Type B pancreatic cell (in vitro differentiated cells): ENCODE results near the gene CERKL. TPM values are rescaled to one million over a fixed set of nuclear protein-coding genes. Genes with fewer than 3 reads are reported as not detected.

ENCODE experiments used
- DNase-seq: peaks from one replicate; pipeline ENCODE4 v3.0.0; 2021; ENCODE audit warnings: mixed read lengths; ENCODE audit not compliant: unreplicated experiment; ENCODE audit errors: extremely low spot score
- H3K27ac Mint-ChIP-seq: 2 replicates; pipeline ENCODE4 v1.8.0; 2021; ENCODE audit warnings: mild to moderate bottlenecking, mixed read lengths
- H3K27me3 Mint-ChIP-seq: 2 replicates; pipeline ENCODE4 v1.8.0; 2021; ENCODE audit warnings: mixed read lengths
- H3K36me3 Mint-ChIP-seq: 2 replicates; pipeline ENCODE4 v1.8.0; 2021; ENCODE audit warnings: mixed read lengths
- H3K4me1 Mint-ChIP-seq: one replicate; pipeline ENCODE4 v1.8.0; 2021; ENCODE audit warnings: mixed read lengths; ENCODE audit not compliant: unreplicated experiment
- H3K4me3 Mint-ChIP-seq: 2 replicates; pipeline ENCODE4 v1.8.0; 2021; ENCODE audit warnings: mild to moderate bottlenecking, mixed read lengths
- H3K9me3 Mint-ChIP-seq: 2 replicates; pipeline ENCODE4 v1.8.0; 2021; ENCODE audit warnings: mixed read lengths
- CTCF ChIP-seq: fragments of 200-600 bp; sonication (generic); conservative IDR thresholded peaks from 2 replicates; pipeline ENCODE4 v1.5.0; 2021; ENCODE audit warnings: antibody characterized with exemption, mild to moderate bottlenecking
- total RNA-seq: library from RNA; stranded (reverse); gene quantifications from 2 replicates; pipeline ENCODE4 v1.2.1, GENCODE V29; 2021; ENCODE audit warnings: low replicate concordance

CERKL gene
- total RNA-seq, 1 donor from 2014 or later = 2.9 TPM

GRCh38 chr2:181589779-181590178 is 67.1 kb downstream of the CERKL start:
- H3K27me3 Mint-ChIP-seq = peaks cover 6% of the 10 kb centered on the region
- TF ChIP-seq CTCF = no peak
- no peak overlapping the region for H3K27ac Mint-ChIP-seq
- H3K4me3 Mint-ChIP-seq = no peak overlapping the region
- peaks cover 12% of the 10 kb centered on the region for H3K4me1 Mint-ChIP-seq
- DNase-seq = no peak
- H3K36me3 Mint-ChIP-seq = no peaks in the 10 kb centered on the region
- H3K9me3 Mint-ChIP-seq = no peaks in the 10 kb centered on the region

- peaks cover 6% of the 10 kb centered on the region for H3K27me3 Mint-ChIP-seq
- H3K36me3 Mint-ChIP-seq = no peaks in the 10 kb centered on the region
- H3K9me3 Mint-ChIP-seq = no peaks in the 10 kb centered on the region
- DNase-seq = no peak
- H3K4me3 Mint-ChIP-seq = no peak overlapping the region
- no peak overlapping the region for H3K27ac Mint-ChIP-seq
- peaks cover 12% of the 10 kb centered on the region for H3K4me1 Mint-ChIP-seq
- no peak for TF ChIP-seq CTCF
Observed at GRCh38 chr2:181588546-181588945, 68.4 kb downstream of the CERKL start.

GRCh38 chr2:181586569-181587081 is 70.3 kb downstream of the CERKL start:
- no peak for TF ChIP-seq CTCF
- Mint-ChIP-seq H3K36me3 (no peaks in the 10 kb centered on the region), H3K4me3 (peak overlapping the region; percentile 56), H3K9me3 (no peaks in the 10 kb centered on the region), H3K27ac (peak overlapping the region; percentile 15), H3K4me1 (peaks cover 12% of the 10 kb centered on the region), H3K27me3 (peaks cover 6% of the 10 kb centered on the region)
- DNase-seq = no peak

GRCh38 chr2:181585732-181586131 is 71.2 kb downstream of the CERKL start:
- no peak for DNase-seq
- Mint-ChIP-seq H3K27ac (no peak overlapping the region), H3K4me3 (no peak overlapping the region), H3K36me3 (no peaks in the 10 kb centered on the region), H3K9me3 (no peaks in the 10 kb centered on the region), H3K27me3 (peaks cover 6% of the 10 kb centered on the region), H3K4me1 (peaks cover 12% of the 10 kb centered on the region)
- TF ChIP-seq CTCF = no peak

GRCh38 chr2:181581534-181581933 is 75.4 kb downstream of the CERKL start:
- H3K4me3 Mint-ChIP-seq = no peak overlapping the region
- H3K27me3 Mint-ChIP-seq = peaks cover 6% of the 10 kb centered on the region
- no peaks in the 10 kb centered on the region for H3K36me3 Mint-ChIP-seq
- TF ChIP-seq CTCF = peak; percentile 45
- no peak for DNase-seq
- H3K4me1 Mint-ChIP-seq = peaks cover 5% of the 10 kb centered on the region
- H3K27ac Mint-ChIP-seq = no peak overlapping the region
- H3K9me3 Mint-ChIP-seq = no peaks in the 10 kb centered on the region

GRCh38 chr2:181578829-181579228 is 78.1 kb downstream of the CERKL start:
- no peaks in the 10 kb centered on the region for H3K36me3 Mint-ChIP-seq
- H3K4me3 Mint-ChIP-seq = no peak overlapping the region
- no peak for DNase-seq
- TF ChIP-seq CTCF = no peak
- H3K27ac Mint-ChIP-seq = no peak overlapping the region
- H3K9me3 Mint-ChIP-seq = no peaks in the 10 kb centered on the region
- peaks cover 6% of the 10 kb centered on the region for H3K4me1 Mint-ChIP-seq
- H3K27me3 Mint-ChIP-seq = no peaks in the 10 kb centered on the region
